ENCODE results near the gene PKD2L1.
"Not testable (repeated sequence)": the region's sequence is repeated elsewhere in the genome, so short reads cannot be mapped to it uniquely, and the experiment has no call there.

PKD2L1 gene

DNA sequence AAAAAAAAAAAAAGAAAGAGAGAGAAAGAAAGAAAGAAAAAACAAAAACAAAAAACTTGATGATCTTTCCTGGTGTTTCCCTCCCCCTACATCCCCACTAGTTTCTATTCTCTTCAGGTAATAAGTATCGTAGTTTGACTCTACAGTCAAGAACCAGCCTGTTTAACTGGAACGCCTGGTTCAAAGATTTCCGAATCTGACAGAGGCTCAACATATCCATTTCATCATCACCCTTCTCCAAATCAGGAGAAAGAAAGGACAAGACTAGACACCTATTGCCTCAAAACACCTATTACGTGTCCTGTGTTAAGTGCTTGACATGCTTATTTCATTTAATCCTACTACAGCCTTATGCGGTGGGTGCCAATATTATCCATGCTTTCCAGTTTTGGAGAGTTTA is 23.2 kb downstream of the PKD2L1 start:
- H3K36me3 ChIP-seq (replicated peaks in 1 of 2; ENCODE audit: control insufficient read depth in 2 of 2, insufficient read depth in 2 of 2, low read length in 2 of 2): no peaks in the 10 kb centered on the region
- no peaks in the 10 kb centered on the region for H3K9me3 ChIP-seq (replicated peaks in 1 of 2; ENCODE audit: control insufficient read depth in 2 of 2, insufficient read depth in 1 of 2, low read depth in 1 of 2, low read length in 2 of 2)
- DNase-seq (ENCODE audit: low spot score): no peak
- H4K91ac ChIP-seq (ENCODE audit: low read depth, low read length, poor library complexity): no peak overlapping the region
- H3K18ac ChIP-seq (ENCODE audit: low read length): no peak overlapping the region
- H3K23ac ChIP-seq (ENCODE audit: low read depth, low read length, poor library complexity): no peak overlapping the region
- H3K79me1 ChIP-seq (ENCODE audit: low read depth, low read length): no peaks in the 10 kb centered on the region
- no peak overlapping the region for H3K9ac ChIP-seq (ENCODE audit: low read depth, low read length, poor library complexity)
- H3K14ac ChIP-seq (ENCODE audit: low read length): no peak overlapping the region
- no peak overlapping the region for H2BK12ac ChIP-seq (ENCODE audit: low read length)
- H2BK15ac ChIP-seq (ENCODE audit: low read length): no peak overlapping the region
- H3K4me1 ChIP-seq (ENCODE audit: control insufficient read depth in 2 of 2, insufficient read depth in 1 of 2, low read depth in 1 of 2, low read length in 2 of 2): peaks cover 0 to 2% of the 10 kb centered on the region in 2 donors
- no peak overlapping the region for H3K4me2 ChIP-seq (ENCODE audit: insufficient read depth, low read length, poor library complexity, severe bottlenecking)
- no peak overlapping the region for H3K4ac ChIP-seq (ENCODE audit: low read length)
- H3K27ac ChIP-seq (replicated peaks; ENCODE audit: low read length): no peak overlapping the region
- H2AFZ ChIP-seq (ENCODE audit: low read length): no peak overlapping the region
- no peak overlapping the region for H2AK5ac ChIP-seq (ENCODE audit: low read depth, low read length)
- peaks cover 0 to 39% (median 0%) of the 10 kb centered on the region in 3 experiments for H3K27me3 ChIP-seq (ENCODE audit: control insufficient read depth in 3 of 3, insufficient read depth in 3 of 3, low read depth in 1 of 3, low read length in 3 of 3)
- H2BK5ac ChIP-seq (ENCODE audit: low read length): no peak overlapping the region
- H4K8ac ChIP-seq (ENCODE audit: low read depth, low read length): no peak overlapping the region
- no peak overlapping the region for H3K4me3 ChIP-seq (ENCODE audit: low read length in 2 of 2)
- WGBS, 2 donors (ENCODE audit: extremely low coverage in 2 of 2, insufficient read length in 2 of 2, insufficient replicate concordance in 1 of 2): no CpG with 5 or more reads among the region's 5 CpGs
- no peak overlapping the region for H2BK120ac ChIP-seq (ENCODE audit: low read depth, low read length)

DNA sequence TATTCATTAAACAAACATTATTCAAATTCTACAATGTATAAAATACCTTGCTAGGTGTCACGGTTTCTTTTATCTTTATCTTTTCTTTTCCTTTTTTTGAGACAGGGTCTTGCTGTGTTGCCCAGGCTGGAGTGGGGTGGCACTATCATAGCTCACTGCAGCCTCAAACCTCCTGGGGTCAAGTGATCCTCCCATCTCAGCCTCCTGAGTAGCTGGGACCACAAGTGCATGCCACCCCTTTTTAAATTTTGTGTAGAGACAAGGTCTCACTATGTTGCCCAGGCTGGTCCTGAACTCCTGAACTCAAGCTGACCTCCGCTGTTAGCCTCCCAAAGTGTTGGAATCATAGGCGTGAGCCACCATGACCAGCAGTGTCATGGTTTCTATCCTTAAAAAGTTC is 25.6 kb downstream of the PKD2L1 start:
- H4K8ac ChIP-seq (ENCODE audit: low read depth, low read length): no peak overlapping the region
- no peak overlapping the region for H3K27ac ChIP-seq (replicated peaks; ENCODE audit: low read length)
- H2BK15ac ChIP-seq (ENCODE audit: low read length): no peak overlapping the region
- H3K23ac ChIP-seq (ENCODE audit: low read depth, low read length, poor library complexity): no peak overlapping the region
- no peak overlapping the region for H3K4me2 ChIP-seq (ENCODE audit: insufficient read depth, low read length, poor library complexity, severe bottlenecking)
- H2AK5ac ChIP-seq (ENCODE audit: low read depth, low read length): no peak overlapping the region
- H3K18ac ChIP-seq (ENCODE audit: low read length): no peak overlapping the region
- H2AFZ ChIP-seq (ENCODE audit: low read length): no peak overlapping the region
- no peak overlapping the region for H4K91ac ChIP-seq (ENCODE audit: low read depth, low read length, poor library complexity)
- no peak overlapping the region for H2BK120ac ChIP-seq (ENCODE audit: low read depth, low read length)
- no peak overlapping the region for H2BK5ac ChIP-seq (ENCODE audit: low read length)
- H3K27me3 ChIP-seq (ENCODE audit: control insufficient read depth in 3 of 3, insufficient read depth in 3 of 3, low read depth in 1 of 3, low read length in 3 of 3): peaks cover 0 to 18% (median 0%) of the 10 kb centered on the region in 3 experiments
- no peak overlapping the region for H3K4me3 ChIP-seq (ENCODE audit: low read length in 2 of 2)
- H3K14ac ChIP-seq (ENCODE audit: low read length): no peak overlapping the region
- DNase-seq (ENCODE audit: low spot score): no peak
- peaks cover 0 to 17% of the 10 kb centered on the region in 2 donors for H3K4me1 ChIP-seq (ENCODE audit: control insufficient read depth in 2 of 2, insufficient read depth in 1 of 2, low read depth in 1 of 2, low read length in 2 of 2)
- no peak overlapping the region for H3K9ac ChIP-seq (ENCODE audit: low read depth, low read length, poor library complexity)
- no peaks in the 10 kb centered on the region for H3K36me3 ChIP-seq (replicated peaks in 1 of 2; ENCODE audit: control insufficient read depth in 2 of 2, insufficient read depth in 2 of 2, low read length in 2 of 2)
- no peaks in the 10 kb centered on the region for H3K79me1 ChIP-seq (ENCODE audit: low read depth, low read length)
- no peaks in the 10 kb centered on the region for H3K9me3 ChIP-seq (replicated peaks in 1 of 2; ENCODE audit: control insufficient read depth in 2 of 2, insufficient read depth in 1 of 2, low read depth in 1 of 2, low read length in 2 of 2)
- H2BK12ac ChIP-seq (ENCODE audit: low read length): no peak overlapping the region
- no peak overlapping the region for H3K4ac ChIP-seq (ENCODE audit: low read length)
- no CpG with 5 or more reads among the region's 3 CpGs for WGBS, 2 donors (ENCODE audit: extremely low coverage in 2 of 2, insufficient read length in 2 of 2, insufficient replicate concordance in 1 of 2)

DNA sequence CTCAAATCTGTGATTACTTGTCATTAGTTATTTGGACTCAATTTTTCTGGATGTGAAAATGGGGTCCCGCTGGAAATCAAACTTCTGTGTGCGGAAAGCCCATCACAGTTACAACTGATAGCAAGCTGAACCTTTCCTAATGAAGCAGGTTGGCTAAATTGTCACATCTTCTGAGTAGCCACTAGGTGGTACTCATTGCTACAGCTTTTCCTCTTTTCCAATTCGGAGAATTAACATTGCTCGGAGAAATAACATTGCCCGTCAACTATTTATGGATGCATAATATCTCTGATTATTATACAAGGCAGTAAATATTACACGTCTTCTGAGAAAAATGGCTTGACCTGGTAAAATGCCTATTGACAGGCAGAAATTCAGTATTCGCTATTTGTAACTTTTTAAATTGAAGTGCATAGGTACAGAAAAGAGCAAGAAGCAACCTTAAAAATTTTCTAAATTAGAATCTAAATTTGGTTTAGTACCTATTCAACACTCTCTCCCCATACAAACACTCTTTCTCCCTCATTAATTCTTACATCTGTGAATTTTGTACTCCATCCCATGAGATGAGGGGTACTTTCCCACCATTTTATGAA is 26.2 kb downstream of the PKD2L1 start:
- no CpG with 5 or more reads among the region's 7 CpGs for WGBS, 2 donors (ENCODE audit: extremely low coverage in 2 of 2, insufficient read length in 2 of 2, insufficient replicate concordance in 1 of 2)
- no peak overlapping the region for H3K9ac ChIP-seq (ENCODE audit: low read depth, low read length, poor library complexity)
- DNase-seq (ENCODE audit: low spot score): no peak

DNA sequence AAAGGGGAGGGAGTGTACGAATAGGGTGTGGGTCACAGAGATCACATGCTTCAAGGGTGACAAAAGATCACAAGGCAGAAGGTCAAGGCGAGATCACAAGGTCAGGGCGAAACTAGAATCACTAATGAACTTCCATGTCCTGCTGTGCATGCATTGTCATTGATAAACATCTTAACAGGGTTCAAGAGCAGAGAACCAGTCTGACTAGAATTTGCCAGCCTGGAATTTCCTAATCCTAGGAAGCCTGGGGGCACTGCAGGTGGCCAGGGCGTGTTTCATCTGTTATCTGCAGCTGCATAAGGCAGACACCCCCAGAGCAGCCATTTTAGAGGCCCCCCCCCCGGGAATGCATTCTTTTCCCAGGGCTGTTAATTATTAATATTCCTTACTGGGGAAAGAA is 28.9 kb downstream of the PKD2L1 start:
- H3K36me3 ChIP-seq (replicated peaks in 1 of 2; ENCODE audit: control insufficient read depth in 2 of 2, insufficient read depth in 2 of 2, low read length in 2 of 2); H3K4me2 ChIP-seq (ENCODE audit: insufficient read depth, low read length, poor library complexity, severe bottlenecking); H3K79me1 ChIP-seq (ENCODE audit: low read depth, low read length); H2BK5ac ChIP-seq (ENCODE audit: low read length); DNase-seq (ENCODE audit: low spot score); H3K4me3 ChIP-seq (ENCODE audit: low read length in 2 of 2); H4K91ac ChIP-seq (ENCODE audit: low read depth, low read length, poor library complexity); H3K9ac ChIP-seq (ENCODE audit: low read depth, low read length, poor library complexity); H3K18ac ChIP-seq (ENCODE audit: low read length); H2BK120ac ChIP-seq (ENCODE audit: low read depth, low read length); H2BK15ac ChIP-seq (ENCODE audit: low read length); H2AK5ac ChIP-seq (ENCODE audit: low read depth, low read length); H3K4ac ChIP-seq (ENCODE audit: low read length); H4K8ac ChIP-seq (ENCODE audit: low read depth, low read length); H3K9me3 ChIP-seq (replicated peaks in 1 of 2; ENCODE audit: control insufficient read depth in 2 of 2, insufficient read depth in 1 of 2, low read depth in 1 of 2, low read length in 2 of 2); H3K27ac ChIP-seq (replicated peaks; ENCODE audit: low read length); H3K23ac ChIP-seq (ENCODE audit: low read depth, low read length, poor library complexity); H2BK12ac ChIP-seq (ENCODE audit: low read length); H2AFZ ChIP-seq (ENCODE audit: low read length); H3K14ac ChIP-seq (ENCODE audit: low read length): not testable (repeated sequence)
- Histone ChIP-seq H3K4me1 (ENCODE audit: control insufficient read depth in 2 of 2, insufficient read depth in 1 of 2, low read depth in 1 of 2, low read length in 2 of 2) (peaks cover 0 to 20% of the 10 kb centered on the region in 2 donors), H3K27me3 (ENCODE audit: control insufficient read depth in 3 of 3, insufficient read depth in 3 of 3, low read depth in 1 of 3, low read length in 3 of 3) (peaks cover 0 to 26% (median 0%) of the 10 kb centered on the region in 3 experiments)
- no CpG with 5 or more reads among the region's 5 CpGs for WGBS, 2 donors (ENCODE audit: extremely low coverage in 2 of 2, insufficient read length in 2 of 2, insufficient replicate concordance in 1 of 2)

More for the DNA sequence above, 26.2 kb downstream of the PKD2L1 start:
- peaks cover 0 to 16% (median 0%) of the 10 kb centered on the region in 3 experiments for H3K27me3 ChIP-seq (ENCODE audit: control insufficient read depth in 3 of 3, insufficient read depth in 3 of 3, low read depth in 1 of 3, low read length in 3 of 3)
- H2AK5ac ChIP-seq (ENCODE audit: low read depth, low read length): no peak overlapping the region
- H2BK5ac ChIP-seq (ENCODE audit: low read length): no peak overlapping the region
- H3K27ac ChIP-seq (replicated peaks; ENCODE audit: low read length): no peak overlapping the region
- no peak overlapping the region for H3K4me2 ChIP-seq (ENCODE audit: insufficient read depth, low read length, poor library complexity, severe bottlenecking)
- H3K23ac ChIP-seq (ENCODE audit: low read depth, low read length, poor library complexity): no peak overlapping the region
- no peaks in the 10 kb centered on the region for H3K9me3 ChIP-seq (replicated peaks in 1 of 2; ENCODE audit: control insufficient read depth in 2 of 2, insufficient read depth in 1 of 2, low read depth in 1 of 2, low read length in 2 of 2)
- no peak overlapping the region for H2BK15ac ChIP-seq (ENCODE audit: low read length)
- H2BK120ac ChIP-seq (ENCODE audit: low read depth, low read length): no peak overlapping the region
- H3K4me1 ChIP-seq (ENCODE audit: control insufficient read depth in 2 of 2, insufficient read depth in 1 of 2, low read depth in 1 of 2, low read length in 2 of 2): peaks cover 0 to 20% of the 10 kb centered on the region in 2 donors
- no peak overlapping the region for H2BK12ac ChIP-seq (ENCODE audit: low read length)
- no peak overlapping the region for H2AFZ ChIP-seq (ENCODE audit: low read length)
- no peaks in the 10 kb centered on the region for H3K36me3 ChIP-seq (replicated peaks in 1 of 2; ENCODE audit: control insufficient read depth in 2 of 2, insufficient read depth in 2 of 2, low read length in 2 of 2)
- H3K4me3 ChIP-seq (ENCODE audit: low read length in 2 of 2): no peak overlapping the region
- H4K8ac ChIP-seq (ENCODE audit: low read depth, low read length): no peak overlapping the region
- no peak overlapping the region for H3K4ac ChIP-seq (ENCODE audit: low read length)
- no peak overlapping the region for H4K91ac ChIP-seq (ENCODE audit: low read depth, low read length, poor library complexity)
- H3K14ac ChIP-seq (ENCODE audit: low read length): no peak overlapping the region
- no peaks in the 10 kb centered on the region for H3K79me1 ChIP-seq (ENCODE audit: low read depth, low read length)
- no peak overlapping the region for H3K18ac ChIP-seq (ENCODE audit: low read length)

Data from neuronal stem cell (in vitro differentiated cells).